IPS-NIHi7 (cell line): ENCODE results near the gene NUDT14.

ENCODE experiments used
- DNase-seq: peaks from one replicate; pipeline ENCODE4 v3.0.0; 2012; ENCODE audit warnings: mixed read lengths; ENCODE audit errors: extremely low spot score

NUDT14 gene

DNA sequence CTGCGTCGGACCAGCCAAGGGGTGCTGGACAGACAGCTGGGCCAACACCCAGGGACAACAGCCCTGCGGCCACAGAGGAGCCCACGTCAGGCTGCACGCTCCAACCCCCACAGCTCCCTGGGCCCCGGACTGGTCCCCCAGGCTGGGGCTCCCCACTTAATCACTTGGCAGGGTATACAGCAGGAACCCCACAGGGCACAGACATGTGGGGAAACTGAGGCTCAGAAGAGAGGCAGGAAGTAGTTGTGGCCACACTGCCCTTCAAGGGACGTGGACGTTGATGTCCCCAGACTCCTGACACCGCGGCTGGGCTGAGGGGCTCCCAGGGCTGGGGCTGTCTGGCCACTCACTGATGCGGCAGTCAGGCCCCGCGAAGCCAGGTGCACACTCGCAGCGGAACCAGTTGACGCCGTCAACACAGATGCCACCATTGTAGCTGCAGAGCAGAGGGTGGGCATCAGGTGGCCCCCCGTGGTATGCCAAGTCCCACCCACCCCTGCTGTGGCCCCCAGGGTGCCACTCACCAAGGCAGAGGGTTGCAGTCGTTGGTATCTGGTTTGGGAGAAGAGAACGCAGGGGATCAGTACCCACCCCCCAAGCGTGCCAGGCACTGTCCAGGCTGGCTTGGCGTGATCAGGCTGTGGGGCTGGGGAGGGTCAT lies 34.0 kb downstream of the NUDT14 start:
- DNase-seq: no peak

DNA sequence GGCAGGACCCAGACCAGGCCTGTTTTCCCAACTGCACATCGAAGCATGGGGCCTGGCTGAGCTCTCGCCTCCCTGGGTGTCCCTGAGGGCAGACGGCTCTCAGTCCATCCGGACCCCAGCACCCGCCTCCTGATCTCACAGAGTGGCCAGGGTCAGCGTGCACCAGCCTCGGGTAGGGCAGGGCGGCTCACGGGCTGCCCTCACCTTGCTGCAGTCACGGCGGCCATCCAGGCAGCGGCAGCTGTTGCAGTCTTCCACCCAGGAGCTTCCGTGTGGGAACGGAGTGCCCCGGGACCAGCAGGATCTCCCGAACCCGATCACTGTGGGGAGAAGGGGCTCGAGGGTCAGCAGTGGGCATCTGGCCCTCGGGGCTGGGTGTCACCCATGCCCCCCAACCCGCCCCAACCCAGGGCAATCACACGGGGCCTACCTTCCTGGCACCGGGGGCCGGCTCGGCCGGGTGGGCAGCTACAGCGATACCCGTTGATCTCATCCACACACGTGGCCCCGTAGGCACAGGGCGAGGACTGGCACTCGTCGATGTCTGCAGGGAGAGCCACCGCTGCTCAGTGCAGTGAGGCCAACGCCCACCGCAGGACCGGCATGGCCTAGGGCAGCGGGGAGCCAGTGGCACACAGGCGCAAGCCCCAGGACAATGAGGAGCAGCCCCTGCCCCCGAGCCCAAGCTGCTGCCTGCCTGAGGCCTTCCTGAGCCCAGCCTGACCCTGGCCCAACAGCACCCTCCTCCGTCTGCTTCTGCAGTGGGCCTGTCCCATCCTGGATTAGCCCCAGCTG lies 34.7 kb downstream of the NUDT14 start:
- no peak for DNase-seq

DNA sequence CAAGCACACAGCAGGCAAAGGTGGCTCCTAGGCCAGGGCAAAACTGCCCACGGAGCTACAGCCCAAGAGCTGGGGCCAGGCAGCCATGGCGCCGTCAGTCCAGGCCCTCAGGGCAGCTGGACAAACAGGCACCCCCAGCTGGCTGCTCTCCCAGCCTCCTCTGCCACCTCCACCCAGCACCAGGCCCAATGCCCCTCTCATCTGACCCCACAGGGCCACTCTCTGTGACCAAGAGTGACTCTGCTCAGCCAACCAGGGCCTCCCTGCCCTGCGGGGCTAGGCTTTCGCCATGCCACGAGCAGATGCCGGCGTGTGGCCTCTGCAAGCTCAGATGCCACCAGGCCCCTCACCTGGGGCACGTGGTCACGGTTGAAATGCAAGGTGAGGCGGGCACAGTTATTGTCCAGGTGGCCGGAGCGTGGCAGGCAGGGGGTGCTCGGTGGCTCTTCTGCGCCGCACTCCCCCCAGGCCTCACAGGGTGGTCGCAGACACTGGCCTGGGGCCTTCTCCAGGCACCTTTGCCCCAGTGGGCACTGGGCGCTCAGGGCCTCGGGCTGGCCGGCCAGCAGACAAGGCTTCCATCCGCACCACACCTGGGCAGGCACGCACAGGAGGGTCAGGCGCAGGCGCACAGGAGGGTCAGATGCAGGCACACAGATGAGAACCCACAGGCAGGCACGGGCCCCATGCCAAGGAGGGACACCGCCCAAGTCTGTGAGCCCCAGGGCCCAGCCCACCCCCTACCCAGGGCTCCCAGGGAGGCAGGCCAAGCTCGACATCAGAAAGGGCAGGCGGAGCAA lies 35.5 kb downstream of the NUDT14 start:
- no peak for DNase-seq

DNA sequence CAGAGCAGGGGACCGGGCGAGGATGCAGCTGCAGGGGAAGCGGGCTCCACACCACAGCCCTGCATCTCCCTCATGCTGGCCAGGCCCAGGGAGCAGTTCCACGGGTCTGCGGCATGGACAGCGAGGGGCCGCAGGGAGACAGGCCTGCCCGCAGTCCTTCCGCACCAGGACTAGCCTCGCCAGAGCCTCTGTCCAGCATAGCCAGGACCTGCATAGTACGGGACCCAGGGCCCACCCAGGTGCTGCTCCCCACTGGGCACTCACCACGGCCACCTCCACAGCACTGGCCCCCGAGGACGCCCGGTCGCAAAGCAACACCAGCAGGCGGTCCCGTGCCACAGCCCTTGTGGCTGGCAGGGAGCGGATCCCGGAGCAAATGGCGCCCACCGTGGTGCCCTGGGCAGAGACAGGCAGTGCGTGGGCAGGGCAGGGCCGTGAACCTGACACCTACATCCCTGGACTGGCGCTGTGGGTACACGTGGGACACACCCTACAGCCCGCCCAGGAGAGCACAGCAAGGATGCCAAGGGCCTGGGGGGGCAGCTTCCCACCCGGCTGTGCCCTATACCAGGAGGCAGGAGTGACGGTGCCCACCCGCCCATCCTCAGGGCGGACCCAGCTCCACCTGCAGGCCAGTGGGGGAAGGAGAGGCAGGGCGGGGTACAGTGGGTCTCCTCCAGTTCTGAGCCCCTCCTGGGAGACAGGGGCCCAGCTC lies 36.3 kb downstream of the NUDT14 start:
- DNase-seq: no peak

DNA sequence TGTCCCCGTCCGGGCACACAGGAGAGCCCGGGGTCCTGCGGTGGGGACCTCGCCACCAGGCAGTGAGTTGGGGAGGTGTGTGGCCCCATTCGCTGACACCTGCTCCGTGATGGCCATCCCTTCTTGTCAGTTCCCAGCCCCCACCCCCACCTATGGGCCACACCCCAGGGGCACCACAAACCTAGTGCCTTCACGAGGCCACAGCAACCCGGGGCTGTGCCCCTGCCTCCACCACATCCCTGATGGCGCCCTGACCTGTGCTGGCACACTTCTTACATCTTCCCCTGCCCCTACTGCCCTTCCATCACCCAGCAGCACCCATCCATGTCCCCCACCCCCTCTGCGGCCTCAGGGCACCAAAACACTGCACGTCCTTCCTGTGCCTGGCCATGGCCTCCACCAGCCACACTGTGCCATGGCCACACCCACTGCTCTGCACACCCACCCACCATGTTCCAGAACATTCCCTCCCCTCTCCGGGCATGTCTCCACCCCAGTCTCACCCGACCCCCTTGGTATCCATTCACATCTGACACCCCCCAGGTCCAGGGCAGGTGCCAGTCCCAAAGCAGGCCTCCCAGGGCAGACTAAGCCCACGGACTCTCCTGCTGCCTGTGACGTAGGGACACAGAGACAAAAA lies 37.0 kb downstream of the NUDT14 start:
- DNase-seq: no peak

DNA sequence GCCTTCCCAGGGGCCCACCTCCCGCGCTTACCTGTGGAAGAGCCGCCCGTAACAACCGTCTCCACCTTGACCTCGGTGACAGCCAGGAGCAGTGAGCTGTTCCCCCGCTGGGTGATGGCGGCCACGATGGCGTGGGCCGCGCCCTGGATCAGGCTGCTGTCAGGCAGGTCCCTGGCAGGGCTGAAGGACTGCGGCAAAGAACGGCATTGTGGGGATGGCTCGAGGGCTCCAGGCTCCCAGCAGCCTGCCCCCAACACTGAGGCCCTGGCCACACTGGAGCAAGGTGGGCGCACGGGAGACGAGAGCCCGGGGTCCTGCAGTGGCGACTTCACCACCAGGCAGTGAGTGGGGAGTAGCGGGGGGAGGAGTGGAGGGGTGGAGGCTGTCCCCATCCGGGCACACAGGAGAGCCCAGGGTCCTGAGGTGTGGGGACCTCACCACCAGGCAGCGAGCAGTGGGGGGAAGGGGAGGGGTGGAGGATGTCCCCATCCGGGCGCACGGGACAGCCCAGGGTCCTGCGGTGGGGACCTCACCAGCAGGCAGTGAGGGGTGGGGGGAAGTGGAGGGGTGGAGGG lies 37.6 kb downstream of the NUDT14 start:
- DNase-seq: no peak

DNA sequence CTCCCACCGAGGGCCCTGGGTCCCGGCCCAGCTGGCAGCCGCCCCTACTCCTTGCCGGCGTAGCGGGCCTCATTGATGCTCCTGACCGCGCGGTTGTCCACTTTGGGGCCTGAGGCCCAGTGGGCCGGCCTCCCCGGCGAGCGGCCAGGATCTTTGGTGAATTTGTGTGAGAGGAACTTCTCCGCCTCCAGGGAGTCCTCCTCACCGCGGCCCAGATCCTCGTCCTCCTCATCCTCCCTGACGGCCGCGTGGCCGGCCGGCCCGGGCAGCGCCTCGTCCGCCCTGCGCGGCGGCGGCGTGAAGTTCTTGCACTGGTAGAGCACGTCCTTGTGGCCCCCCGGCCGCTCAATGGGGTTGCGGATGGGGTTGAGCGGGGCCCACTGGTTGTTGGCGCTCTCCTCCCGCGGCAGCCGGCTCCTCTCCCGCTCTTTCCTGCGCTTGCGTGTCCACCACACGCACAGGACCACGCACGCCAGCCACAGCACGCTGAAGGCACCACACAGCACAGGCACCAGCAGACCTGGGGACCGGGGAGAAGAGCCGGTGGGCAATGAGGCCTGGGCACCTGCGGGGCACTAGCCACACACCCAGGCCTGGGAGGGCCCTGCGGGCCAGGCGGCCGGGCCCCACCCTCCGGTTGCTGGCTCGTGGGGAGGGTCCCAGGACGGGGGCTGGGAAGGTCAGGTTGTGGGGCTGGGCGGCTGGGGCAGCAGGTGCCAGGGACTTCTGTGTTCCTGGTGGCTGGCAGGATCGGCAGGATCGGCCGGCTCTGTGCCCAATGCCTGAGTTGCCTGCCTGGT lies 38.3 kb downstream of the NUDT14 start:
- no peak for DNase-seq

DNA sequence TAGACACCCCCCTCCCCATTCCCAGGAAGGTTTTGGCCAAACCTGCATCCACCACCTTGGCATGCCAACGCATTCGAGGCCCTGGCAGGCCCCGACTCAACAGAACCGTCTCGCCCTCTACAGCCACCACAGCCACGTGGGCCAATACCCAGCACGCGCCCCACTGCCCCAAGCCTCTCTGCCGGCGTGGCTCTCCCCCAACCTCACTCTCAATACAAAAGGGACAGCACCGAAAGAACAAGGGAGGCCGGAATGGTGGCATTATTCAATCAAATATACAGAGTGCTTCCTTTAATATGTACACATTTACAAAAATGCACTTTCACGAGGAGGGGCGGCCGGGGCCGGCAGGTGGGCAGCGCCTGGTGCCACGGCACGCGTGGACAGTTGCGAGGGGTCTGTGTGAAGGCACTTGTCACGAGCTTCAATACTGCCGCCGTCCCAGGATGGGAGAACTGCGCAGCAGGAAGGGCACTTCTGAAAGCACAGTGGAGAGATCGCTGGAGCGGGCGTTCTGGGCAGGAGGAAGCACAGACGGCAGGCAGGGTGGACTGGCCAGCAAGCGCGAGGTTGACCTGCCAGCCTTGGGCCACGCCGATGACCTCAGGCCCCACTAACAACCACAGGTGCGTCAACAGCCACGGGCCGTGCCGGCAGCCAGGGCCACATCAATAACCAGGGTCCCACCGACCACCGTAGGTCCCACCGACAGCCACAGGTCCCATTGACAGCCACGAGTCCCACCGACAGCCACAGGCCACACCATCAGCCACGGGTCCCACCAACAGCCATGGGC lies 39.4 kb downstream of the NUDT14 start:
- no peak for DNase-seq

DNA sequence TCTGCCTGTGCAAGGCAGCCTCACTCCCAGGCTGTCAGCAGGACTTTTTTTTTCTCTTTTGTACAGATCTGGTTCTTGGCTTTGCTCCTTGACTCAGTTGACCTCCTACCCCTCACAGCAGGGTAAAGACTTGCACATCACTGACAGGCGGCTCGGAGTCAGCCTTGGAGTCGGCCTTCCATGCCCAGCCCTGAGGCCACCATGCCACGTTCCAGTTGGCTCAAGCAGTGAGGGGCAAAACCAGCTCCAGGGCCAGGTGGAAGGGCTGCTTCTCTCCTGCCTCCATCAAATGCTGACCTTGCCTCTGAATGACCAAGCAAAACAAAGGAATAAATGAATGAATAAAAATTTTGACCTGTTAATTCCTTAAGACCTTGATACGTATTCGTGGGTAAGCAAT lies 40.1 kb downstream of the NUDT14 start:
- DNase-seq: no peak

DNA sequence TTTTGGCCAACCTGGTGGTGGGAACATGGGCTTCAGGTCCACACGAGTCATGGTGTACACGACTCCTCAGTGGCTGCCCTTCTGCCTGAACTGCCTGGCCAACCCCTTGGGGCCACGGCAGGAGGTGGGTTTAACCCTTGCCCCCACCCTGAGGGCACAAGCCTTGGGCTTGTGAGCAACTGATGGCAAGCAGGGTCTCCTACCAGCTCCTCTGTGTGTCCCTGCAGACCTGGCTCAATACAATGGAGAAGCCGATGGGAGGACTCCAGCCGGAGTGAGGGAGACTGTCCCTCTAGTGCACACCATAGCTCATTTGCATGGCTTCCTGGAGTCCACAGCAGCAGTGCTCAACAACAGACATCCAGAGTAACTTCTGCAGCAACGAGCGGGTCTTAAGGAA lies 40.5 kb downstream of the NUDT14 start:
- no peak for DNase-seq

DNA sequence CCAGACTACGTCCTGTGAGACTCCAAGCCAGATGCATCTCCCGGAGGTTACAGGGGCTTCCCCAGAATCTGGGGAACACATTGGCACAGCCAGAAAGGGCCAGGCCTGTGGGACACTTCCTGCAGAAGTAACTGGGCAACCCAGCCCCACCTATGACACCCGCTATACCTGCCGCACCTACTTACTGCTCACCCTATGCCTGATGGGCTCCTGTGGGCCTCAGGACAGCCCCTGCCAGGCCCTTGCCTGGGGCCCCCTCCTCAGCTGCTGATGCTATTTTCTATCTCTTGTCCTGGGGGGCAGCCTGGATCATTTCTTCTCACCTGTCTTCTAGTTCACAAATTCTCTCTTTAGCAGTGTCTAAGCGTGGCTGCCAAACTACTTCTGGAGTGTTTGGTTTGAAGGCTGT lies 41.3 kb downstream of the NUDT14 start:
- no peak for DNase-seq

DNA sequence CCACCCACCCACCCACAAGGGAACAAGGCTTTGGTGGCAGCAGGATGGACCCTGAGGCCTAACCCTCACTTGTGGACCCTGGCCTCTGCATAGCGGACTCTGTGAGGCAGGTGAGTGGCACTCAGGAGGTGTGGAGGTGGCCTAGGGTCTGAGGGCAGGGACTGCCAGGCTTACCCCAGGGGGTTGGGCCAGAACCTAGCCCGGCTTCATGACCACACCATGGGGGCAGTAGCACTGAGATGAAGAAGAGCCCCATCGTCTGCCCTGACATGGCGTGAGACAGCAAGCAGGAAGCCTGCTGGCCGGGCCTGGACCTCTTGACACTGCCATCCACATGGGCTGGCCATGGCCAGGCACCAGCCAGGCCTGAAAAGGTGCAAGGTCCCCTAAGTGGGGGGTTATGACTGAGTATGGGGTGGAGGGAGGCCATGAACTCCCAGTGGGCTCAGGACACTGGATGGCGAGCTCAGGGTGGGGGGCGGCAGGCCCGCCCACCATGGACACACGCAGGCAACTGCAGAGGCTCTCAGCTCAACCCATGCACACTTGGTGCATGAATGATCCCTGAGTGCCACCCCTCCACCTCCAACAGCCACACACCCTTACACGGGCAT lies 41.8 kb downstream of the NUDT14 start:
- no peak for DNase-seq

DNA sequence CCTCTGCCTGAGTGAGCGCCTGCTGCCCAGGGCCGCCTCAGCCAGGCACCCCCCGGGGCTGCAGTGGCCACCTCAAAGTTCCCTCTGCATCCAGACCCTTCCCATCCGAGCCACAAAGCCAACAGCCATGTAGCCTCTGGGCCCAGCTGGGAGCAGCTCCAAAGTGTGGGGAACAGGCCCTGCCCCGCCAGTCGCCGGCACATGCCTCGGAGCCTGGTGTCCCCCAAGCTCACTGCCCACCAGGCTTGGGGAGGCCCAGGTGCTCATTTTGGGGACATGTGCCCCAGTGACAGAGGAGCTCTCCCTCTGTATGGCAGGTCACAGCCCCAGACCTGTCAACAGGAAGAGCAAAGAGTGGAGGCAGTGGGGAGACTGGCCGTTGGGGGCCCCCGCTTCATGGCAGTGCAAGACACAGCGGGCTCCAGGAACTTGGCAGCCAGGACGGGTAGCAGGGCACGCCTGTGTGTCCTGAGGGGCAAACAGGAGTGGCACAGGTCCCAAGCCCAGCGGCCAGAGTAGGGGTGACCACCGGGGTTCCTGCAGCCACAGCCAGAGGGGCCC lies 42.5 kb downstream of the NUDT14 start:
- no peak for DNase-seq

DNA sequence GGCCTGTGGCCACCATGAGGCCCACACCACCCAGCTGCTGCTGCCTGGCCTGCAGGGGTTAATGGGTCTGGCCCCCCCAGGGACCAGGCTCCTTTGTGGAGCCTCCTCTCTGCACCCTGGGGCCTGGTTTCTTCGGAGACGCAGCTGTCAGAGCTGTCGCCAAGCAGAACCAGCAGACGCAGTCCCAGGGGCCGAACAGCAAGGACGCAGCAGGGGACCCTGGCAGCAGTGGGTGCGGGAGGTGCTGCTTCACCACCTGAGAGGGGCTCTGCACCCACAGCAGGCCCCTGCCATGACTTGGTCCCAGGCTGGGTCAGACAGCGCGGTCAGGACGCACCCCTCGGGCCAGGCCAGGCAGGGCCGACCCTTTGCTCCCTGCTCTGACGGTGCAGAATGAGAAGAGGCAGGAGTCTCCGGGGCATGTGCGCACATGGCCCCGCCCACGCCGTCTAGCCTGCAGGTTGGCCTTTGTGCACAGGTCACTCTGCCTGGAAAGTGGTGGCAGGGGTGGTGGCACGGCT lies 43.0 kb downstream of the NUDT14 start:
- DNase-seq: no peak

DNA sequence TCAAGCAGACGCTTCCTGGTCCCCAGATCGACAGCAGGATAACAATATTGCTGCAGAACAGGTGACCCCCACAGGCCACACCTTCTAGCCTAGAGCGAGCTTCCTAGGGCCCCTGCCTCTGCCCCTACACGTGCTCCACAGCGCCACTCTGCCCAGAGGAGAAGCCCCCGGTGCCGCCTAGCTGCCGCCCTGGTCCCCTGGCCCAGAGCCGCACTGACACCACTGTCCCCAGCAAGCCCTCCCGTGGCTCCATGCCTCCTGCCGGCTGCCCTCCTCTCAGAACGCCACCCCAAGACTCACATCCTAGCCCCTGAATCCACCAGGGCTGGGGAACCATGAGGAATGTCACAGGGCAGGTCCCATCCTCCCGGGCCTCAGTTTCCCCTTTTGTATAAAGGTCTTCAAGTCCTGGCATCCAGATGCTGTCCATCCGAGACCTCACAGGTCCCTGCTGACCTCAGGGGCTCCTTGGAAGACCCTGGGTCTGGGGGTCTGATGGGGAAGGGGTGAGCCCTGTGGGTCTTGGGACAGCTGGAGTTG lies 43.6 kb downstream of the NUDT14 start:
- DNase-seq: no peak

DNA sequence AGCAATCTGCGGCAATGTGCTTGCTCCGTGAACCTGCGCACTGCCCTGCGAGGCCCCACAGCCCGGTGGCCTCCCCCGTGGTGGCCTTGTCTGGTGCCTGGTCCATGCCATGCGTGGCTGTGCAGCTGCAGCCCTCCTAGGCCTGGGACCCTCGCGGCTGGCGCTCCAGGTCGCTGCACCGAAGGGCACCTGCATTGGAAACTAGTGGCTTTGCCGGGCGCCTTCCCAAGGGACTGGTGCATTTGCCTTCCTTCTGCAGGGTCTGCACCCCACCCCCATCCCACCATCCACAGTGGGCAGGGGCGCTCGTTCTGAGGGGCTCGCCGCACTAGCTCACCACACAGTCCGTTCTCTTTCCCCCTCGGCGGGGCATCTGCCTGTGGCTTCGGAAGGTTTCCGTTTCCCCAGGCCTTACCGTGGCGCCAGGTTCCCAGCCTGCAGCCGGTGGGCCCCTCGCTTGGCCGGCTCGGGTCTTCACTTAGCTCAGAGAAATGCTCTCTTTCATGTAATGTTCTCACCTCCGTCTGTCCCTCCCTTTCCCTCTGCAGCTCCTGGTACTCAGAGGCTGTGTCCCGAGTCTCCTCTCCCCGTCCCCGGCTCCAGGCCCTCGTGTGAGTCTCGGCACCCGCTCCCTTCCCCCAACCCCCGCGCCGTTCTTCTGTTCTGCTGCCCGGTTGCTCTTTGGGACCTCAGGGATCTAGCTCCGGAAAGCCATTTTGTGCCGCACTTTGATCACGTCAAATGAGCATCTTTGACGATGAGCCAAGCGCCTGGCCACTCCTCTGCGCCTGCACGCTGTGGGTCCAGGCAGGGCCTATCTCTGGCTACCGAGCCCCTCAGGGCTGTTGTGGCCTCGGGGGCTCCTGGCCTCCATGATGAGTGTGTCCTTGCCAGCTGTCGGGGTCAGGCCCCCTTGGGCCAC lies 44.5 kb downstream of the NUDT14 start:
- no peak for DNase-seq
